ENCODE results near the gene NME9. TPM values are rescaled to one million over a fixed set of nuclear protein-coding genes. Genes with fewer than 3 reads are reported as not detected.

The NME9 gene
- total and polyA plus RNA-seq, 10 of the 15 experiments (the other 5 are each of a cell fraction or from before 2014, with no cell fraction given), result 0.09 to 0.68 (median 0.22) TPM; not detected in 6

- intact Hi-C loops (cut with micrococcal nuclease; ENCODE audit: unreplicated experiment) (no loop called here), in situ Hi-C loops (cut with MboI) (no loop called here)
- POLR2A ChIA-PET, result no interaction called here
- DNase-seq (ENCODE audit: low read depth, low spot score) (no peak), ATAC-seq (no peak), FAIRE-seq (no peak)
- CTCF ChIA-PET, result interaction anchor here (0.6 to 1.3 kb wide), 4 partner anchors 8 to 242 kb away, joined by 3 to 5 read pairs (median 5); no protein-coding TSS in a partner anchor
- H3K27ac ChIP-seq (ENCODE audit: control insufficient read depth, insufficient read depth), result no peak overlapping the region
- no peak overlapping the region for H3K4me2 ChIP-seq (ENCODE audit: control insufficient read depth, insufficient read depth)
- no peak overlapping the region for H3K9ac ChIP-seq (ENCODE audit: control insufficient read depth, insufficient read depth, low read length)
- no TSS peak for BruUV-seq (replicated peaks)
- H3K27me3 ChIP-seq (replicated peaks in 1 of 2; ENCODE audit: control insufficient read depth in 2 of 2, insufficient read depth in 2 of 2, low read length in 1 of 2), result peaks cover 2 to 18% of the 10 kb centered on the region in 2 experiments; a peak in 3 of 4 replicates
- no peak overlapping the region for H3K4me3 ChIP-seq
- H2AFZ ChIP-seq (ENCODE audit: control insufficient read depth, low read depth, low read length), result no peak overlapping the region
- no peak for TF ChIP-seq CHD4 (IDR thresholded peaks at IDR 0.05)
- 0 out of 6 replicates have a peak, but pooled peaks of 1 of the 3 experiments have one; percentile 6 for TF ChIP-seq CTCF (IDR thresholded peaks at IDR 0.05 in 2 of 3, conservative IDR thresholded peaks at IDR 0.05 in 1 of 3; ENCODE audit: control insufficient read depth in 2 of 3, extremely low read depth in 1 of 3, insufficient read depth in 1 of 3, low read depth in 3 of 3, low read length in 3 of 3)
- H3K4me1 ChIP-seq (ENCODE audit: control insufficient read depth, insufficient read depth, low read length), result peaks cover 7% of the 10 kb centered on the region
- RAD21 ChIA-PET (ENCODE audit: unreplicated experiment), result interaction anchor here (1.4 kb wide), 1 partner anchor 19 kb away, joined by 3 read pairs; no protein-coding TSS in a partner anchor
- H3K9me3 ChIP-seq (replicated peaks; ENCODE audit: control insufficient read depth, insufficient read depth, low read length), result no peaks in the 10 kb centered on the region
- no peaks in the 10 kb centered on the region for H3K36me3 ChIP-seq (ENCODE audit: control insufficient read depth in 2 of 2, insufficient read depth in 2 of 2, low read length in 1 of 2)
- H3K79me2 ChIP-seq (ENCODE audit: control insufficient read depth, insufficient read depth, low read length), result no peaks in the 10 kb centered on the region
- SMC1A ChIA-PET (ENCODE audit: uncharacterized antibody, unreplicated experiment), result interaction anchor here (0.6 kb wide), 1 partner anchor 16 kb away, joined by 3 read pairs; no protein-coding TSS in a partner anchor
- WGBS (ENCODE audit: insufficient coverage, insufficient replicate concordance, low lambda C conversion rate, missing lambda C conversion rate), result 0% methylated on average over 2 of the region's 2 CpGs
- H4K20me1 ChIP-seq (ENCODE audit: control insufficient read depth, insufficient read depth), result no peaks in the 10 kb centered on the region
Observed at GRCh38 chr3:138328341-138328740, 1.3 kb downstream of the NME9 start.

- Histone ChIP-seq H4K20me1 (ENCODE audit: control insufficient read depth, insufficient read depth) (no peaks in the 10 kb centered on the region), H3K9ac (ENCODE audit: control insufficient read depth, insufficient read depth, low read length) (no peak overlapping the region), H3K27me3 (replicated peaks in 1 of 2; ENCODE audit: control insufficient read depth in 2 of 2, insufficient read depth in 2 of 2, low read length in 1 of 2) (peaks cover 2 to 18% of the 10 kb centered on the region in 2 experiments; a peak in 3 of 4 replicates), H3K4me1 (ENCODE audit: control insufficient read depth, insufficient read depth, low read length) (peaks cover 7% of the 10 kb centered on the region), H3K4me3 (no peak overlapping the region), H3K27ac (ENCODE audit: control insufficient read depth, insufficient read depth) (no peak overlapping the region), H2AFZ (ENCODE audit: control insufficient read depth, low read depth, low read length) (no peak overlapping the region), H3K79me2 (ENCODE audit: control insufficient read depth, insufficient read depth, low read length) (no peaks in the 10 kb centered on the region), H3K4me2 (ENCODE audit: control insufficient read depth, insufficient read depth) (no peak overlapping the region), H3K36me3 (ENCODE audit: control insufficient read depth in 2 of 2, insufficient read depth in 2 of 2, low read length in 1 of 2) (no peaks in the 10 kb centered on the region), H3K9me3 (replicated peaks; ENCODE audit: control insufficient read depth, insufficient read depth, low read length) (no peaks in the 10 kb centered on the region)
- no TSS peak for BruUV-seq (replicated peaks)
- WGBS (ENCODE audit: insufficient coverage, insufficient replicate concordance, low lambda C conversion rate, missing lambda C conversion rate), result 26% methylated on average over 4 of the region's 4 CpGs
- RAD21 ChIA-PET (ENCODE audit: unreplicated experiment), result interaction anchor here (1.4 kb wide), 1 partner anchor 19 kb away, joined by 3 read pairs; no protein-coding TSS in a partner anchor
- in situ Hi-C loops (cut with MboI), result no loop called here
- DNase-seq (ENCODE audit: low read depth, low spot score), result no peak
- POLR2A ChIA-PET, result no interaction called here
- CTCF ChIA-PET, result no interaction called here
- no peak for ATAC-seq
- SMC1A ChIA-PET (ENCODE audit: uncharacterized antibody, unreplicated experiment), result no interaction called here
- intact Hi-C loops (cut with micrococcal nuclease; ENCODE audit: unreplicated experiment), result no loop called here
- FAIRE-seq, result no peak
- no peak for TF ChIP-seq PAX8 (IDR thresholded peaks at IDR 0.05)
- no peak for TF ChIP-seq EZH2 (IDR thresholded peaks at IDR 0.05; ENCODE audit: borderline replicate concordance, control insufficient read depth, low read depth, low read length)
- TF ChIP-seq SPI1 (IDR thresholded peaks at IDR 0.05; ENCODE audit: borderline replicate concordance, insufficient read depth, low read depth, low read length), result no peak
- TF ChIP-seq CEBPZ (IDR thresholded peaks at IDR 0.05; ENCODE audit: low read depth, low read length), result no peak
- no peak for TF ChIP-seq ZNF622 (IDR thresholded peaks at IDR 0.05)
- TF ChIP-seq TBL1XR1 (IDR thresholded peaks at IDR 0.05; ENCODE audit: low read depth, low read length), result no peak
- TF ChIP-seq NR2F1 (conservative IDR thresholded peaks at IDR 0.05), result no peak
- no peak for TF ChIP-seq POLR2AphosphoS2 (IDR thresholded peaks at IDR 0.05; ENCODE audit: low read depth, low read length)
- TF ChIP-seq CBX5 (IDR thresholded peaks at IDR 0.05; ENCODE audit: low read depth), result no peak
- no peak for TF ChIP-seq KDM1A (IDR thresholded peaks at IDR 0.05; ENCODE audit: borderline replicate concordance)
- TF ChIP-seq SMAD5 (IDR thresholded peaks at IDR 0.05; ENCODE audit: low read depth), result no peak
Observed at GRCh38 chr3:138327831-138328230, 1.8 kb downstream of the NME9 start.

All from GM12878 (cell line).